ENCODE results near the gene RNPEPL1.

DNA sequence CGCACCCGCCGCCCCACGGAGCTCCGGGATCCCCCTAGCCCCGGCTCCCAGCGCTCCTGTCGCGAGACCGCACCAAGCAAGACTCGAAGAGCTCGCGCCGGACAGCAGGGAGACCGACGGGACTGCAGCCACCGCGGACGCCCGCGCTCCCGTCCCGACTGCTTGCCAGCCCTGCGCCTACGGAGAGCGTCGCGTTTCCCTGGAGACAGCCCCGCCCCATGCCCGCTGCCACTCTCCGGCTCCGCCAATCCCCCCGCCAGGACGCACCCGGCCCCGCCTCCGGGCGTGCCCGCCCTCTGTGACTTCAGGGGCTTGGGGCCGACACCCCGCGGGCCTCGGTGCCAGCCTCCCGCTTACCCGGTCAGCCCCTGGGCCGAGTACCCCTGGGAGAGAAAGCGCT, 10.5 kb upstream of the RNPEPL1 start, which contains the start of gene ANKMY1:
- TF ChIP-seq FOXM1 (IDR thresholded peaks at IDR 0.05; ENCODE audit: borderline replicate concordance) (no peak), L3MBTL2 (conservative IDR thresholded peaks at IDR 0.05) (no peak), SUZ12 (IDR thresholded peaks at IDR 0.05) (no peak), LEF1 (IDR thresholded peaks at IDR 0.05; ENCODE audit: borderline replicate concordance) (no peak), HDGF (IDR thresholded peaks at IDR 0.05; ENCODE audit: borderline replicate concordance) (no peak), FOXA1 (IDR thresholded peaks at IDR 0.05) (no peak)
